Nucleus accumbens (tissue), 56 donors: Measurements from ENCODE around the gene NCOA6.

Experiments
- DNase-seq, 56 donors: peaks; one replicate each; lab custom pipeline; 2025; lab: John Stamatoyannopoulos, UW

Gene NCOA6

GRCh38 chr20:34669094-34669493 lies 156.4 kb downstream of the NCOA6 start:
- no peak for DNase-seq
